Neural cell (in vitro differentiated cells): ENCODE results near the gene MAP6.
A peak's percentile ranks its signal among the peaks of the same experiment; 100 is the strongest.

Source experiments
- CTCF ChIP-seq: fragments of 450-650 bp; IDR thresholded peaks from 2 replicates; pipeline ENCODE4 v1.5.1; 2014; ENCODE audit warnings: antibody characterized with exemption, mild to moderate bottlenecking, moderate library complexity; ENCODE audit not compliant: poor library complexity, severe bottlenecking
- EP300 ChIP-seq: fragments of 450-650 bp; conservative IDR thresholded peaks from 2 replicates; pipeline ENCODE4 v1.6.1; 2014; ENCODE audit warnings: antibody characterized with exemption, mild to moderate bottlenecking, moderate library complexity; ENCODE audit not compliant: poor library complexity, severe bottlenecking
- EZH2 ChIP-seq: fragments of 200-600, 300-800 bp; shearing (Covaris generic), sonication (generic); IDR thresholded peaks from 2 replicates; pipeline ENCODE4 v1.6.1; 2014; ENCODE audit warnings: antibody characterized with exemption, low read length, borderline replicate concordance, mild to moderate bottlenecking; ENCODE audit not compliant: insufficient read depth, poor library complexity, severe bottlenecking
- POLR2AphosphoS5 ChIP-seq: IDR thresholded peaks from 2 replicates; pipeline ENCODE4 v1.6.1; 2012
- SMC3 ChIP-seq: fragments of 450-650 bp; conservative IDR thresholded peaks from 2 replicates; pipeline ENCODE4 v1.6.1; 2014; ENCODE audit warnings: antibody characterized with exemption, mild to moderate bottlenecking, moderate library complexity; ENCODE audit not compliant: poor library complexity
- TAF1 ChIP-seq: IDR thresholded peaks from 2 replicates; pipeline ENCODE4 v1.6.1; 2012; ENCODE audit warnings: low read depth
- TF ChIP-seq, protein P1 (sequence below): IDR thresholded peaks from 2 replicates; pipeline ENCODE4 v1.6.1; 2012; ENCODE audit warnings: borderline replicate concordance

DNA sequence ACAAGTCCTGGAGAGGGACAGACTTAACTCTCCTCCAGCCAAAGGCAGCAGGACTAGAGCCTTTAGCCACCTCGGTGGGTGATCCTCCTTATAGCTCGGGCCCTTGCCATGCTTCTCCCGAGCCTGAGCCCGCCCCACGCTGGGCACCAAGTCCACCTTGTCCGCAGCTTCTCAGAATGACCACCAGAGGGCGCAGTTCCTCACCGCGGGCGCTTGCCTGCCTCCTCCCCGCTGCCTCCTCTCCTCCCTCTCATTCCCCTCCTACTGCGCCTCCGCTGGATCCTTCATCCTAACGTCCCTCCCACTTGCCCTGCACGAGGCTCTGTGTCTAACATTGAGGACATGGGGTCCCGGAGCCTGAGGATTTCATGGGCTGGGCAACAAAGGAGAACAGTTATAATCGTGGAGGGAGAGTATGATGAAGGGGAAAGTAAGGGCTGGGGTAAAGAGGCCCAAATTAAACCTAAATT, 37.5 kb upstream of the MAP6 start:
- TF ChIP-seq CTCF = peak; percentile 63
- TF ChIP-seq, protein P1, sequence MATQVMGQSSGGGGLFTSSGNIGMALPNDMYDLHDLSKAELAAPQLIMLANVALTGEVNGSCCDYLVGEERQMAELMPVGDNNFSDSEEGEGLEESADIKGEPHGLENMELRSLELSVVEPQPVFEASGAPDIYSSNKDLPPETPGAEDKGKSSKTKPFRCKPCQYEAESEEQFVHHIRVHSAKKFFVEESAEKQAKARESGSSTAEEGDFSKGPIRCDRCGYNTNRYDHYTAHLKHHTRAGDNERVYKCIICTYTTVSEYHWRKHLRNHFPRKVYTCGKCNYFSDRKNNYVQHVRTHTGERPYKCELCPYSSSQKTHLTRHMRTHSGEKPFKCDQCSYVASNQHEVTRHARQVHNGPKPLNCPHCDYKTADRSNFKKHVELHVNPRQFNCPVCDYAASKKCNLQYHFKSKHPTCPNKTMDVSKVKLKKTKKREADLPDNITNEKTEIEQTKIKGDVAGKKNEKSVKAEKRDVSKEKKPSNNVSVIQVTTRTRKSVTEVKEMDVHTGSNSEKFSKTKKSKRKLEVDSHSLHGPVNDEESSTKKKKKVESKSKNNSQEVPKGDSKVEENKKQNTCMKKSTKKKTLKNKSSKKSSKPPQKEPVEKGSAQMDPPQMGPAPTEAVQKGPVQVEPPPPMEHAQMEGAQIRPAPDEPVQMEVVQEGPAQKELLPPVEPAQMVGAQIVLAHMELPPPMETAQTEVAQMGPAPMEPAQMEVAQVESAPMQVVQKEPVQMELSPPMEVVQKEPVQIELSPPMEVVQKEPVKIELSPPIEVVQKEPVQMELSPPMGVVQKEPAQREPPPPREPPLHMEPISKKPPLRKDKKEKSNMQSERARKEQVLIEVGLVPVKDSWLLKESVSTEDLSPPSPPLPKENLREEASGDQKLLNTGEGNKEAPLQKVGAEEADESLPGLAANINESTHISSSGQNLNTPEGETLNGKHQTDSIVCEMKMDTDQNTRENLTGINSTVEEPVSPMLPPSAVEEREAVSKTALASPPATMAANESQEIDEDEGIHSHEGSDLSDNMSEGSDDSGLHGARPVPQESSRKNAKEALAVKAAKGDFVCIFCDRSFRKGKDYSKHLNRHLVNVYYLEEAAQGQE = no peak
- TF ChIP-seq EP300 = no peak
- no peak for TF ChIP-seq POLR2AphosphoS5
- TF ChIP-seq SMC3 = peak; percentile 55
- TF ChIP-seq TAF1 = no peak
- no peak for TF ChIP-seq EZH2
